SK-N-SH (cell line): ENCODE results near the gene ZNF407. TPM values are rescaled to one million over a fixed set of nuclear protein-coding genes. Genes with fewer than 3 reads are reported as not detected.

Experiments used
- CTCF ChIA-PET: fragments of 300-600, 350-600 bp; formaldehyde crosslinking; extraction: SDS; loops from one replicate; lab custom pipeline; 2021; lab: Yijun Ruan, JAX
- POLR2A ChIA-PET: fragments of 350-600 bp; sonication (Branson Sonifier 250); formaldehyde crosslinking; extraction: SDS; loops from one replicate; lab custom pipeline; 2020; ENCODE audit warnings: antibody characterized with exemption, inconsistent platforms; lab: Yijun Ruan, JAX
- DNase-seq: peaks from one replicate; pipeline ENCODE4 v3.0.0; 2012
- H2AFZ ChIP-seq: fragments of 200-600 bp; sonication (generic); 2 replicates; pipeline ENCODE4 v1.8.1; 2016; ENCODE audit warnings: antibody characterized with exemption, mild to moderate bottlenecking, low read depth
- H3F3A ChIP-seq: fragments of 200-600 bp; sonication (generic); replicated peaks from 2 replicates; pipeline ENCODE3; 2016; ENCODE audit warnings: antibody characterized with exemption, mild to moderate bottlenecking; ENCODE audit not compliant: insufficient read depth
- H3K27ac ChIP-seq, 2 experiments: fragments of 200-500 bp in 1 of 2; fragments of 200-600 bp in 1 of 2; sonication (Bioruptor generic) in 1 of 2; sonication (generic), shearing (Covaris generic) in 1 of 2; 2 replicates each; pipeline versions ENCODE4 v1.5.1 to v1.6.1; 2014 to 2016; ENCODE audit warnings: low read depth in 2 of 2, inconsistent platforms in 1 of 2, low read length in 1 of 2, mild to moderate bottlenecking in 1 of 2, mixed read lengths in 1 of 2
- H3K27me3 ChIP-seq: fragments of 200-600 bp; sonication (generic), shearing (Covaris generic); 2 replicates; pipeline ENCODE4 v1.6.1; 2016; ENCODE audit warnings: mixed run types; ENCODE audit not compliant: insufficient read depth
- H3K36me3 ChIP-seq, 2 experiments: fragments of 200-500 bp in 1 of 2; fragments of 200-600 bp in 1 of 2; sonication (Bioruptor generic) in 1 of 2; sonication (generic) in 1 of 2; replicated peaks in 1 of 2; 2 replicates each; pipeline versions ENCODE3 to v1.5.1; 2014 to 2016; ENCODE audit warnings: low read length in 1 of 2, mild to moderate bottlenecking in 1 of 2; ENCODE audit not compliant: insufficient read depth in 2 of 2, control insufficient read depth in 1 of 2
- H3K4me1 ChIP-seq, 2 experiments: fragments of 200-500 bp in 1 of 2; fragments of 200-600 bp in 1 of 2; sonication (Bioruptor generic) in 1 of 2; sonication (generic), shearing (Covaris generic) in 1 of 2; 2 replicates each; pipeline versions ENCODE4 v1.5.1 to v1.6.1; 2014 to 2016; ENCODE audit warnings: low read depth in 1 of 2, low read length in 1 of 2, mixed run types in 1 of 2; ENCODE audit not compliant: insufficient read depth in 2 of 2, control insufficient read depth in 1 of 2
- H3K4me2 ChIP-seq: fragments of 200-600 bp; sonication (generic), shearing (Covaris generic); 2 replicates; pipeline ENCODE4 v1.6.1; 2017; ENCODE audit warnings: mixed run types
- H3K4me3 ChIP-seq, 2 experiments: fragments of 200-500 bp in 1 of 2; fragments of 200-600 bp in 1 of 2; sonication (Bioruptor generic) in 1 of 2; sonication (generic), shearing (Covaris generic) in 1 of 2; 2 replicates each; pipeline versions ENCODE4 v1.5.1 to v1.8.1; 2014 to 2016; ENCODE audit warnings: low read depth in 2 of 2, inconsistent platforms in 1 of 2, low read length in 1 of 2, mild to moderate bottlenecking in 1 of 2, mixed read lengths in 1 of 2, moderate library complexity in 1 of 2
- H3K79me2 ChIP-seq: fragments of 200-600 bp; sonication (generic); 2 replicates; pipeline ENCODE4 v1.8.1; 2017; ENCODE audit warnings: mild to moderate bottlenecking; ENCODE audit not compliant: insufficient read depth
- H3K9ac ChIP-seq: fragments of 200-600 bp; sonication (generic); 2 replicates; pipeline ENCODE4 v1.6.1; 2017; ENCODE audit warnings: mixed run types
- H3K9me2 ChIP-seq: fragments of 200-600 bp; sonication (generic); 2 replicates; pipeline ENCODE4 v1.6.1; 2017; ENCODE audit warnings: mixed run types
- H3K9me3 ChIP-seq: fragments of 200-600 bp; sonication (generic); 2 replicates; pipeline ENCODE4 v1.6.1; 2017; ENCODE audit warnings: mixed run types, mild to moderate bottlenecking, moderate library complexity
- H4K20me1 ChIP-seq: fragments of 200-600 bp; sonication (generic); 2 replicates; pipeline ENCODE4 v1.6.1; 2017; ENCODE audit warnings: mild to moderate bottlenecking, mixed run types; ENCODE audit not compliant: insufficient read depth
- EP300 ChIP-seq, 2 experiments: IDR thresholded peaks; 2 replicates each; pipeline versions ENCODE4 v1.4.0 to v1.6.1; 2012; ENCODE audit warnings: borderline replicate concordance in 1 of 2, low read depth in 1 of 2, low read length in 1 of 2
- FOXJ3 ChIP-seq: sonication (generic); formaldehyde crosslinking; IDR thresholded peaks from 2 replicates; pipeline ENCODE4 v1.5.1; 2020; ENCODE audit warnings: mild to moderate bottlenecking, missing genetic modification reagents
- GATA2 ChIP-seq: sonication (generic); formaldehyde crosslinking; IDR thresholded peaks from 2 replicates; pipeline ENCODE4 v1.5.0; 2020; ENCODE audit warnings: mild to moderate bottlenecking, missing genetic modification reagents
- JUND ChIP-seq: IDR thresholded peaks from 2 replicates; pipeline ENCODE4 v1.4.0; 2012
- RAD21 ChIP-seq: IDR thresholded peaks from 2 replicates; pipeline ENCODE4 v1.6.1; 2012; ENCODE audit warnings: mild to moderate bottlenecking, low read length
- RCOR1 ChIP-seq: fragments of 150-350 bp; IDR thresholded peaks from 2 replicates; pipeline ENCODE4 v1.6.1; 2017; ENCODE audit warnings: antibody characterized with exemption, low read length
- RFX5 ChIP-seq: IDR thresholded peaks from 2 replicates; pipeline ENCODE4 v1.6.1; 2012; ENCODE audit warnings: mild to moderate bottlenecking, improper control_type of control experiment, low read length
- SIN3A ChIP-seq: IDR thresholded peaks from 2 replicates; pipeline ENCODE4 v1.6.1; 2012; ENCODE audit warnings: low read depth, mild to moderate bottlenecking, low read length, moderate library complexity, borderline replicate concordance
- WGBS: methylation state at CpG from one replicate; pipeline ENCODE4 v1.1.6; 2017; ENCODE audit warnings: low lambda C conversion rate; 5-methylcytosine and 5-hydroxymethylcytosine counted together
- polyA plus RNA-seq, 3 experiments: library from polyadenylated mRNA; depleted of rRNA; stranded (reverse); fragments of >200 nt; gene quantifications; 2 replicates each; pipeline ENCODE4 v1.2.3, GENCODE V29; 2012
- TF ChIP-seq, protein P1 (sequence below): fragments of 200-600 bp; sonication (generic); IDR thresholded peaks from 2 replicates; pipeline ENCODE4 v1.6.1; 2017; ENCODE audit warnings: antibody characterized with exemption, mild to moderate bottlenecking, moderate library complexity

The ZNF407 gene
- polyA plus RNA-seq, 1 of the 3 experiments (the other 2 are of a cell fraction), result 2.6 TPM

DNA sequence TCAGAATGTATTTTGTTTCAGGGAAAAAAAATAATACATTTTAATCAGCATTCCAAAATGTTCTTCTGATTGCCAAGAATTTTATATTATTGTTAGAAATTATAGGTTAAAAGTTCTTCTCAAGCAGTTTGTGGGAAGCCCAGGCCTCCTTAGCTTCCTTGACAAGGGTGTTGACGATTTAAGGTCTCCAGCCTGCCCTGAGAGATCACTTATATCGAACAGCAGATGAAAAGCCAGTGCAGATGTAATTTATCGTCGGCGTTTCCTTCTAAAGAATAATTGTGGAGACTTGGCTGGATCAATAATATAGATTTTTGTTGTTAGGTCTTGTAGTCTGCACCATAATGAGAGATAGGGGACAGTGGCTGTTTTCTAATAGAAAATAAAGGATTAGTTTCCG, 280.6 kb downstream of the ZNF407 start:
- H3K36me3 ChIP-seq, result peaks cover 0 to 14% of the 10 kb centered on the region in 2 experiments
- TF ChIP-seq, protein P1, sequence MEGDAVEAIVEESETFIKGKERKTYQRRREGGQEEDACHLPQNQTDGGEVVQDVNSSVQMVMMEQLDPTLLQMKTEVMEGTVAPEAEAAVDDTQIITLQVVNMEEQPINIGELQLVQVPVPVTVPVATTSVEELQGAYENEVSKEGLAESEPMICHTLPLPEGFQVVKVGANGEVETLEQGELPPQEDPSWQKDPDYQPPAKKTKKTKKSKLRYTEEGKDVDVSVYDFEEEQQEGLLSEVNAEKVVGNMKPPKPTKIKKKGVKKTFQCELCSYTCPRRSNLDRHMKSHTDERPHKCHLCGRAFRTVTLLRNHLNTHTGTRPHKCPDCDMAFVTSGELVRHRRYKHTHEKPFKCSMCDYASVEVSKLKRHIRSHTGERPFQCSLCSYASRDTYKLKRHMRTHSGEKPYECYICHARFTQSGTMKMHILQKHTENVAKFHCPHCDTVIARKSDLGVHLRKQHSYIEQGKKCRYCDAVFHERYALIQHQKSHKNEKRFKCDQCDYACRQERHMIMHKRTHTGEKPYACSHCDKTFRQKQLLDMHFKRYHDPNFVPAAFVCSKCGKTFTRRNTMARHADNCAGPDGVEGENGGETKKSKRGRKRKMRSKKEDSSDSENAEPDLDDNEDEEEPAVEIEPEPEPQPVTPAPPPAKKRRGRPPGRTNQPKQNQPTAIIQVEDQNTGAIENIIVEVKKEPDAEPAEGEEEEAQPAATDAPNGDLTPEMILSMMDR, result no peak
- TF ChIP-seq JUND (no peak), RAD21 (no peak), RFX5 (no peak)
- TF ChIP-seq, all 33 proteins: peak for 0
- Histone ChIP-seq H3K27me3 (no peaks in the 10 kb centered on the region), H3K4me2 (no peak overlapping the region), H3K9me2 (no peaks in the 10 kb centered on the region), H3K4me3 (no peak overlapping the region), H3K79me2 (no peaks in the 10 kb centered on the region), H2AFZ (no peak overlapping the region), H4K20me1 (no peaks in the 10 kb centered on the region), H3K27ac (no peak overlapping the region), H3K9ac (no peak overlapping the region), H3K4me1 (peaks cover 0 to 7% of the 10 kb centered on the region in 2 experiments; a peak in 2 of 4 replicates), H3F3A (no peaks in the 10 kb centered on the region), H3K9me3 (no peaks in the 10 kb centered on the region)
- CTCF ChIA-PET, result interaction anchor here (1.5 kb wide), 1 partner anchor 22 kb away, joined by 4 read pairs; no protein-coding TSS in a partner anchor
- POLR2A ChIA-PET, result no interaction called here
- WGBS, result 95% methylated on average over 6 of the region's 6 CpGs
- DNase-seq, result no peak

DNA sequence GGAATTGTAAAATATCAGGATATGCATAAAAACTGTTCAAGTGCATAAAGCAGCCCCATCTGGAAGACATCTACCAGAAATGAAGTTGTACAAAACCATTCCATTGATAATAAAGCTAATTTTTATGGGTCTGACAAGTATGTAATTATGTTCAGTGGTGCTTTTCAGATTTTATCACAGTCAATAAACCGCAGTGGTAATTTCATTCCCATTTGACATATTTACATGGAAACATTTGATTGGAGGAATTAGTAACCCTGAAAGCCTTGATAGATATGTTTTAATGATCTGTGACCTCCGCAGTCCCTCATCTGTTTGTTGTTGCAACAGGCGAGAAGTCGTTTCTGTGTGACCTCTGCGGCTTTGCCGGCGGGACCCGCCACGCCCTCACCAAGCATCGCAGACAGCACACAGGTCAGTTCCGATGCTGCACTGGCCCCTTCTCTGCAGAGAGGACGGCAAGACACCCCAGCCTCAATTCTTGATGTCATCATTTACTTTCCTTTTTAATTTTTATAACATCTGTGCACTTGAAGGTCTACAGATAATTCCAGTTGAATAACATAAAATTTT, 283.1 kb downstream of the ZNF407 start:
- DNase-seq, result peak; percentile 36
- 72% methylated on average over 9 of the region's 12 CpGs for WGBS
- TF ChIP-seq EP300 (IDR thresholded peaks at IDR 0.05; ENCODE audit: borderline replicate concordance in 1 of 2, low read depth in 1 of 2, low read length in 1 of 2) (peak in 1 of 2 experiments; percentile 34; a peak in 1 of 4 replicates), GATA2 (CRISPR knock-in tag) (peak; percentile 43), SIN3A (no peak), JUND (no peak), RCOR1 (0 out of 2 replicates have a peak, but pooled peaks have one; percentile 27), FOXJ3 (CRISPR knock-in tag) (no peak)
- TF ChIP-seq, all 33 proteins: peak for 3

More for the DNA sequence above, 283.1 kb downstream of the ZNF407 start:
- no peak overlapping the region for H3K27ac ChIP-seq
- H4K20me1 ChIP-seq, result no peaks in the 10 kb centered on the region
- no peak overlapping the region for H3K4me3 ChIP-seq
- H3K27me3 ChIP-seq, result no peaks in the 10 kb centered on the region
- no peaks in the 10 kb centered on the region for H3K79me2 ChIP-seq
- H3K4me2 ChIP-seq, result no peak overlapping the region
- H3K9me2 ChIP-seq, result no peaks in the 10 kb centered on the region
- CTCF ChIA-PET, result interaction anchor here (1.2 to 1.3 kb wide), 2 partner anchors 13 to 217 kb away, joined by 3 read pairs; no protein-coding TSS in a partner anchor
- no peaks in the 10 kb centered on the region for H3F3A ChIP-seq
- H3K36me3 ChIP-seq, result peaks cover 0 to 18% of the 10 kb centered on the region in 2 experiments
- no peak overlapping the region for H3K9ac ChIP-seq
- no peak overlapping the region for H2AFZ ChIP-seq
- POLR2A ChIA-PET, result no interaction called here
- H3K9me3 ChIP-seq, result no peaks in the 10 kb centered on the region
- H3K4me1 ChIP-seq, result peaks cover 0 to 4% of the 10 kb centered on the region in 2 experiments; a peak in 2 of 4 replicates
